Measurements from ENCODE around the gene SLC24A5. TPM values are rescaled to one million over a fixed set of nuclear protein-coding genes. Genes with fewer than 3 reads are reported as not detected.

SLC24A5 gene
- total RNA-seq, 2 donors from 2014 or later, result not detected

DNA sequence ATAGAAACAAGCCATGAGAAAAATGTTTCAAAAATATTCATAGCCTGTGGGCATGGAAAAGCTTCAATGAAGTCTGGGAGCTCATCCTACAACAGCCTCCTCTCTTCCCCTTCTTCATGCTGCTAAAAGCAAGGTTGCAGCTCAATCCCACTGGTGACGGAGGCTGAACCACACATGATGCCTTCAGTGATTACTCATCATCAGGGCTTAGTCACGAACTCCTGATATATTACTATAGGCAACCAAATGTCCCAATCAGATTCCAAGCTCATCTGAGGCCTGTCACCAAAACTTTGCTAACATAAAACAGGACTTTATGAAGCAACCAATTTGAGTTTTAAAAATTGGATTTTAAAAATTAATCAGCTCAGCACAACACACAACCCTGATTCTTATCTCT is 24.0 kb upstream of the SLC24A5 start:
- no peaks in the 10 kb centered on the region for H3K36me3 Mint-ChIP-seq (ENCODE audit: low read depth)
- H3K4me3 Mint-ChIP-seq, result no peak overlapping the region
- TF ChIP-seq, protein P1, sequence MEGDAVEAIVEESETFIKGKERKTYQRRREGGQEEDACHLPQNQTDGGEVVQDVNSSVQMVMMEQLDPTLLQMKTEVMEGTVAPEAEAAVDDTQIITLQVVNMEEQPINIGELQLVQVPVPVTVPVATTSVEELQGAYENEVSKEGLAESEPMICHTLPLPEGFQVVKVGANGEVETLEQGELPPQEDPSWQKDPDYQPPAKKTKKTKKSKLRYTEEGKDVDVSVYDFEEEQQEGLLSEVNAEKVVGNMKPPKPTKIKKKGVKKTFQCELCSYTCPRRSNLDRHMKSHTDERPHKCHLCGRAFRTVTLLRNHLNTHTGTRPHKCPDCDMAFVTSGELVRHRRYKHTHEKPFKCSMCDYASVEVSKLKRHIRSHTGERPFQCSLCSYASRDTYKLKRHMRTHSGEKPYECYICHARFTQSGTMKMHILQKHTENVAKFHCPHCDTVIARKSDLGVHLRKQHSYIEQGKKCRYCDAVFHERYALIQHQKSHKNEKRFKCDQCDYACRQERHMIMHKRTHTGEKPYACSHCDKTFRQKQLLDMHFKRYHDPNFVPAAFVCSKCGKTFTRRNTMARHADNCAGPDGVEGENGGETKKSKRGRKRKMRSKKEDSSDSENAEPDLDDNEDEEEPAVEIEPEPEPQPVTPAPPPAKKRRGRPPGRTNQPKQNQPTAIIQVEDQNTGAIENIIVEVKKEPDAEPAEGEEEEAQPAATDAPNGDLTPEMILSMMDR (conservative IDR thresholded peaks at IDR 0.05), result no peak
- no peak overlapping the region for H3K27ac ChIP-seq (ENCODE audit: low read depth, low read length)
- H3K9me3 Mint-ChIP-seq, result no peaks in the 10 kb centered on the region
- no peaks in the 10 kb centered on the region for H3K9me3 ChIP-seq (ENCODE audit: control insufficient read depth, low read length)
- H3K27me3 ChIP-seq (ENCODE audit: control insufficient read depth, insufficient read depth, low read length, poor library complexity, severe bottlenecking), result no peaks in the 10 kb centered on the region
- WGBS, 2 experiments (ENCODE audit: insufficient coverage in 1 of 2, insufficient read length in 1 of 2), result 94 to 100% methylated on average over 1 to 2 of the region's 2 CpGs
- no peak overlapping the region for H3K27ac Mint-ChIP-seq
- no peak overlapping the region for H3K9ac ChIP-seq (ENCODE audit: extremely low read depth, low read length, poor library complexity, severe bottlenecking)
- H3K36me3 ChIP-seq (ENCODE audit: control insufficient read depth, insufficient read depth, low read length), result no peaks in the 10 kb centered on the region
- no peaks in the 10 kb centered on the region for H3K4me1 Mint-ChIP-seq
- no peak for DNase-seq
- H3K4me3 ChIP-seq (ENCODE audit: low read length), result no peak overlapping the region
- H3K27me3 Mint-ChIP-seq (ENCODE audit: insufficient read depth), result no peaks in the 10 kb centered on the region
- no peaks in the 10 kb centered on the region for H3K4me1 ChIP-seq (ENCODE audit: control insufficient read depth, insufficient read depth, low read length)

- no peaks in the 10 kb centered on the region for H3K4me1 ChIP-seq (ENCODE audit: control insufficient read depth, insufficient read depth, low read length)
- no peaks in the 10 kb centered on the region for H3K4me1 Mint-ChIP-seq
- no peak overlapping the region for H3K27ac Mint-ChIP-seq
- WGBS, 2 experiments (ENCODE audit: insufficient coverage in 1 of 2, insufficient read length in 1 of 2), result 80 to 88% methylated on average over 1 to 2 of the region's 2 CpGs
- no peak overlapping the region for H3K4me3 Mint-ChIP-seq
- DNase-seq, result no peak
- H3K4me3 ChIP-seq (ENCODE audit: low read length), result no peak overlapping the region
- no peak overlapping the region for H3K9ac ChIP-seq (ENCODE audit: extremely low read depth, low read length, poor library complexity, severe bottlenecking)
- H3K36me3 Mint-ChIP-seq (ENCODE audit: low read depth), result no peaks in the 10 kb centered on the region
- no peaks in the 10 kb centered on the region for H3K36me3 ChIP-seq (ENCODE audit: control insufficient read depth, insufficient read depth, low read length)
- H3K27me3 Mint-ChIP-seq (ENCODE audit: insufficient read depth), result no peaks in the 10 kb centered on the region
- H3K27me3 ChIP-seq (ENCODE audit: control insufficient read depth, insufficient read depth, low read length, poor library complexity, severe bottlenecking), result no peaks in the 10 kb centered on the region
- no peak overlapping the region for H3K27ac ChIP-seq (ENCODE audit: low read depth, low read length)
- no peaks in the 10 kb centered on the region for H3K9me3 ChIP-seq (ENCODE audit: control insufficient read depth, low read length)
- no peaks in the 10 kb centered on the region for H3K9me3 Mint-ChIP-seq
- TF ChIP-seq, protein P1 (conservative IDR thresholded peaks at IDR 0.05), result no peak
Measured at GRCh38 chr15:48097264-48097663, 23.5 kb upstream of the SLC24A5 start.

DNA sequence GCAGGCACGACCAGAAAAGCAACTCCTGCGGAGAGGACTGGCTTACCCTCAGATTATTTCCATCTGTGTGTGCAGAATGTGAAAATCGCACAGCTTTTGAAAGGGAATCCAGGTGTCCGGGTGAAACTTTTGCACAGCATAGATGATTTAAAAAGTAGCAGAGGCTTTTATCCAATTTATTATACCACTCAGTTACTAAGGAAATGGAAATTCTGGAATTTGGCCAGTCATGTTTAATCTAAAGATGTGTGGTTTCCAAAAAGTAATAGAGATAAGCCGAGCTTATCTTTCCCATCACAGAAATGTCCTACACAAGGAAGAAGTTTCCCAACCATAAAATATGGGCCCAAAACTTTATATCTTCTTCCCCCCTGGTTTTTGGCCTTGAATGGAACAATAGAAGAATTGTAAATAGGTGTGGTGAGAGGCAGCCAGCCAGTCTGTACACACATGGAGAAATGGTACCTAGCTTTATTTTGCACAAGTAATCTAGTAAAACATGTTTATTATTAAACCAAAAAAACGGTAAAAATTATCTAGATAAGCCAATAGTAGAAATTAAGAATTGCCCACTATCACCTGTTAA is 19.3 kb upstream of the SLC24A5 start:
- Mint-ChIP-seq H3K9me3 (no peaks in the 10 kb centered on the region), H3K27me3 (ENCODE audit: insufficient read depth) (no peaks in the 10 kb centered on the region), H3K27ac (no peak overlapping the region), H3K4me1 (peaks cover 4% of the 10 kb centered on the region), H3K36me3 (ENCODE audit: low read depth) (no peaks in the 10 kb centered on the region), H3K4me3 (no peak overlapping the region)
- H3K27ac ChIP-seq (ENCODE audit: low read depth, low read length), result no peak overlapping the region
- whole genome bisulfite sequencing, 2 experiments (ENCODE audit: insufficient coverage in 1 of 2, insufficient read length in 1 of 2), result 85 to 100% methylated on average over 3 to 5 of the region's 6 CpGs
- no peak overlapping the region for H3K9ac ChIP-seq (ENCODE audit: extremely low read depth, low read length, poor library complexity, severe bottlenecking)
- H3K36me3 ChIP-seq (ENCODE audit: control insufficient read depth, insufficient read depth, low read length), result no peaks in the 10 kb centered on the region
- H3K4me1 ChIP-seq (ENCODE audit: control insufficient read depth, insufficient read depth, low read length), result no peaks in the 10 kb centered on the region
- no peaks in the 10 kb centered on the region for H3K27me3 ChIP-seq (ENCODE audit: control insufficient read depth, insufficient read depth, low read length, poor library complexity, severe bottlenecking)
- H3K9me3 ChIP-seq (ENCODE audit: control insufficient read depth, low read length), result no peaks in the 10 kb centered on the region
- TF ChIP-seq, protein P1 (conservative IDR thresholded peaks at IDR 0.05), result no peak
- H3K4me3 ChIP-seq (ENCODE audit: low read length), result no peak overlapping the region
- DNase-seq, result no peak
